ENCODE data around the gene EGFR. TPM values are rescaled to one million over a fixed set of nuclear protein-coding genes. Genes with fewer than 3 reads are reported as not detected.

The EGFR gene
- total RNA-seq, 1 donor from 2014 or later, result 6.1 TPM

- intact Hi-C loops (cut with micrococcal nuclease), result no loop called here
- H3K4me3 ChIP-seq, result no peak overlapping the region
- TF ChIP-seq, protein P1, sequence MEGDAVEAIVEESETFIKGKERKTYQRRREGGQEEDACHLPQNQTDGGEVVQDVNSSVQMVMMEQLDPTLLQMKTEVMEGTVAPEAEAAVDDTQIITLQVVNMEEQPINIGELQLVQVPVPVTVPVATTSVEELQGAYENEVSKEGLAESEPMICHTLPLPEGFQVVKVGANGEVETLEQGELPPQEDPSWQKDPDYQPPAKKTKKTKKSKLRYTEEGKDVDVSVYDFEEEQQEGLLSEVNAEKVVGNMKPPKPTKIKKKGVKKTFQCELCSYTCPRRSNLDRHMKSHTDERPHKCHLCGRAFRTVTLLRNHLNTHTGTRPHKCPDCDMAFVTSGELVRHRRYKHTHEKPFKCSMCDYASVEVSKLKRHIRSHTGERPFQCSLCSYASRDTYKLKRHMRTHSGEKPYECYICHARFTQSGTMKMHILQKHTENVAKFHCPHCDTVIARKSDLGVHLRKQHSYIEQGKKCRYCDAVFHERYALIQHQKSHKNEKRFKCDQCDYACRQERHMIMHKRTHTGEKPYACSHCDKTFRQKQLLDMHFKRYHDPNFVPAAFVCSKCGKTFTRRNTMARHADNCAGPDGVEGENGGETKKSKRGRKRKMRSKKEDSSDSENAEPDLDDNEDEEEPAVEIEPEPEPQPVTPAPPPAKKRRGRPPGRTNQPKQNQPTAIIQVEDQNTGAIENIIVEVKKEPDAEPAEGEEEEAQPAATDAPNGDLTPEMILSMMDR (IDR thresholded peaks at IDR 0.05; ENCODE audit: borderline replicate concordance), result no peak
These were observed 115.5 kb downstream of the EGFR start for GRCh38 chr7:55134359-55134725.

DNA sequence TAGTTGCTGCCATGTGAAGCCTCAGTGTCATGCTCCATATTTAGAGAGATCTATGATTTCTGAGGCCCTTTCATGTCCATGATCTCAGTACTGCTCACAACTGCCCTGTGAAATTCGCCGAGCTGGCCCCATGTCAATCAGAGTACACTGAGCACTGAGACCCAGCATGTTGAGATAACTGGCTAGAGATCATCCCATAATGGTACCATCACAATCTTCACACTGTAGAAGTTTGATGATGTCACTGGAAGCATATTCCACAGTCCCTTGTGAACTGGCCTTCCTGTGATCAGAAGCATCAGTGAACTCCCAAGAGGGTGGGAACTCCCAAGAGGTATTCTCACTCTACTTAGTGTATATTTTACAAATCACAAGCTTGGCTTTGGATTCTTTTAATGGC lies 116.0 kb downstream of the EGFR start:
- DNase-seq, result no peak
- no peaks in the 10 kb centered on the region for H3K27me3 ChIP-seq (ENCODE audit: low read depth)
- peak overlapping the region; percentile 82 for H3K27ac ChIP-seq (replicated peaks)
- peaks cover 55% of the 10 kb centered on the region for H3K4me1 ChIP-seq
- TF ChIP-seq, protein P1 (IDR thresholded peaks at IDR 0.05; ENCODE audit: borderline replicate concordance), result no peak
- H3K4me3 ChIP-seq, result no peak overlapping the region
- intact Hi-C loops (cut with micrococcal nuclease), result no loop called here
- H3K36me3 ChIP-seq, result no peaks in the 10 kb centered on the region
- H3K9me3 ChIP-seq (replicated peaks), result peaks cover 7% of the 10 kb centered on the region

More at GRCh38 chr7:55134359-55134725, 115.5 kb downstream of the EGFR start:
- Histone ChIP-seq H3K36me3 (no peaks in the 10 kb centered on the region), H3K9me3 (replicated peaks) (peaks cover 7% of the 10 kb centered on the region), H3K27me3 (ENCODE audit: low read depth) (no peaks in the 10 kb centered on the region), H3K27ac (replicated peaks) (peak overlapping the region; percentile 82), H3K4me1 (peaks cover 55% of the 10 kb centered on the region)
- DNase-seq, result no peak

- Histone ChIP-seq H3K4me1 (peaks cover 55% of the 10 kb centered on the region), H3K36me3 (no peaks in the 10 kb centered on the region), H3K27me3 (ENCODE audit: low read depth) (no peaks in the 10 kb centered on the region), H3K9me3 (replicated peaks) (peaks cover 7% of the 10 kb centered on the region), H3K4me3 (no peak overlapping the region), H3K27ac (replicated peaks) (no peak overlapping the region)
- TF ChIP-seq, protein P1 (IDR thresholded peaks at IDR 0.05; ENCODE audit: borderline replicate concordance), result no peak
- intact Hi-C loops (cut with micrococcal nuclease), result no loop called here
- no peak for DNase-seq
These were observed 116.6 kb downstream of the EGFR start for GRCh38 chr7:55135462-55135861.

GRCh38 chr7:55138663-55139062 lies 119.8 kb downstream of the EGFR start:
- Histone ChIP-seq H3K4me1 (peaks cover 32% of the 10 kb centered on the region), H3K27ac (replicated peaks) (peak overlapping the region; percentile 66), H3K4me3 (no peak overlapping the region), H3K27me3 (ENCODE audit: low read depth) (peaks cover 6% of the 10 kb centered on the region), H3K36me3 (peaks cover 15% of the 10 kb centered on the region), H3K9me3 (replicated peaks) (peaks cover 7% of the 10 kb centered on the region)
- TF ChIP-seq, protein P1 (IDR thresholded peaks at IDR 0.05; ENCODE audit: borderline replicate concordance), result no peak
- intact Hi-C loops (cut with micrococcal nuclease), result no loop called here
- DNase-seq, result no peak

GRCh38 chr7:55140221-55140940 lies 121.6 kb downstream of the EGFR start:
- TF ChIP-seq, protein P1 (IDR thresholded peaks at IDR 0.05; ENCODE audit: borderline replicate concordance), result no peak
- Histone ChIP-seq H3K4me1 (peaks cover 21% of the 10 kb centered on the region), H3K27me3 (ENCODE audit: low read depth) (peaks cover 11% of the 10 kb centered on the region), H3K4me3 (no peak overlapping the region), H3K27ac (replicated peaks) (peak overlapping the region; percentile 66), H3K36me3 (peaks cover 22% of the 10 kb centered on the region), H3K9me3 (replicated peaks) (peaks cover 7% of the 10 kb centered on the region)
- DNase-seq, result peak; percentile 48
- intact Hi-C loops (cut with micrococcal nuclease), result no loop called here

All from left ventricle myocardium inferior (tissue), 1 donor.